HCT116 (cell line): ENCODE data around the gene EEFSEC. TPM values are rescaled to one million over a fixed set of nuclear protein-coding genes. Genes with fewer than 3 reads are reported as not detected.

Source experiments
- ATAC-seq: fragments of 200-7000 bp; cut with Tn5 transposase; 2 replicates; pipeline ENCODE4 v1.9.1; 2020; ENCODE audit warnings: mild to moderate bottlenecking, moderate library complexity
- BruUV-seq: library from RNA; stranded (reverse); fragments of 400-500 nt; replicated peaks from 2 replicates; lab custom pipeline; 2021; lab: Mats Ljungman, UMichigan
- CTCF ChIA-PET: fragments of 300-600 bp; sonication (Branson Sonifier 250); formaldehyde crosslinking; loops from one replicate; lab custom pipeline; 2021; ENCODE audit warnings: antibody characterized with exemption; lab: Charles Lee
- POLR2A ChIA-PET: fragments of 300-600, 350-600 bp; sonication (Branson Sonifier 250); formaldehyde crosslinking; loops from one replicate; lab custom pipeline; 2021; ENCODE audit warnings: antibody characterized with exemption; lab: Charles Lee
- RAD21 ChIA-PET, 2 experiments: fragments of 300-600 bp; sonication (Branson Sonifier 250); formaldehyde crosslinking; loops; one replicate each; lab custom pipeline; 2023; ENCODE audit warnings: low total read pairs in 2 of 2; ENCODE audit not compliant: uncharacterized antibody in 2 of 2, unreplicated experiment in 2 of 2, low non-redundant PET in 1 of 2; lab: Charles Lee
- DNase-seq: peaks from one replicate; pipeline ENCODE4 v3.0.0-alpha.2; 2010; ENCODE audit warnings: low read depth, low spot score
- H2AFZ ChIP-seq: fragments of 200-600 bp; shearing (Covaris generic), sonication (generic); 2 replicates; pipeline ENCODE4 v1.6.1; 2017; ENCODE audit warnings: low read depth, mixed run types, mixed read lengths, antibody characterized with exemption, low read length; ENCODE audit not compliant: poor library complexity, severe bottlenecking
- H3K27ac ChIP-seq: 2 replicates; pipeline ENCODE4 v1.5.1; 2012; ENCODE audit warnings: low read depth, low read length
- H3K27me3 ChIP-seq: fragments of 200-600 bp; sonication (generic); 2 replicates; pipeline ENCODE4 v1.6.1; 2016; ENCODE audit warnings: mixed run types, low read length, mixed read lengths; ENCODE audit not compliant: insufficient read depth
- H3K36me3 ChIP-seq, 2 experiments: fragments of 200-500 bp in 1 of 2; fragments of 200-600 bp in 1 of 2; sonication (Bioruptor generic) in 1 of 2; sonication (generic) in 1 of 2; 2 replicates each; pipeline versions ENCODE4 v1.5.1 to v1.6.1; 2014 to 2016; ENCODE audit warnings: low read length in 2 of 2, inconsistent platforms in 1 of 2, mixed read lengths in 1 of 2, mixed run types in 1 of 2; ENCODE audit not compliant: insufficient read depth in 2 of 2, control insufficient read depth in 1 of 2
- H3K4me1 ChIP-seq, 2 experiments: fragments of 200-600 bp in 1 of 2; sonication (generic) in 1 of 2; 2 replicates each; pipeline versions ENCODE4 v1.5.1 to v1.6.1; 2012 to 2017; ENCODE audit warnings: low read length in 2 of 2, inconsistent platforms in 1 of 2, mild to moderate bottlenecking in 1 of 2, mixed read lengths in 1 of 2, mixed run types in 1 of 2, moderate library complexity in 1 of 2; ENCODE audit not compliant: insufficient read depth in 2 of 2, control insufficient read depth in 1 of 2
- H3K4me2 ChIP-seq: fragments of 200-600 bp; sonication (generic); 2 replicates; pipeline ENCODE4 v1.6.1; 2017; ENCODE audit warnings: mixed run types, low read length, mixed read lengths
- H3K4me3 ChIP-seq, 2 experiments: fragments of 200-600 bp in 1 of 2; sonication (generic) in 1 of 2; replicated peaks in 1 of 2; 2 replicates each; pipeline ENCODE4 v1.5.1; 2011 to 2016; ENCODE audit warnings: low read length in 2 of 2, control low read depth in 1 of 2, low read depth in 1 of 2, mild to moderate bottlenecking in 1 of 2, mixed read lengths in 1 of 2, mixed run types in 1 of 2
- H3K79me2 ChIP-seq: fragments of 200-600 bp; sonication (generic); 2 replicates; pipeline ENCODE4 v1.6.1; 2017; ENCODE audit warnings: mild to moderate bottlenecking, mixed run types, low read length, moderate library complexity, mixed read lengths; ENCODE audit not compliant: insufficient read depth
- H3K9ac ChIP-seq: fragments of 200-600 bp; sonication (generic); 2 replicates; pipeline ENCODE4 v1.6.1; 2016; ENCODE audit warnings: low read length, mixed read lengths
- H3K9me2 ChIP-seq: fragments of 200-600 bp; sonication (generic), shearing (Covaris generic); 2 replicates; pipeline ENCODE4 v1.6.1; 2017; ENCODE audit warnings: mixed run types, mild to moderate bottlenecking, moderate library complexity; ENCODE audit not compliant: insufficient read depth
- H3K9me3 ChIP-seq, 2 experiments: fragments of 200-500 bp in 1 of 2; fragments of 200-600 bp in 1 of 2; sonication (Bioruptor generic) in 1 of 2; sonication (generic) in 1 of 2; 2 replicates each; pipeline ENCODE4 v1.6.1; 2014 to 2017; ENCODE audit warnings: low read length in 2 of 2, mixed read lengths in 2 of 2, inconsistent platforms in 1 of 2, low read depth in 1 of 2, mild to moderate bottlenecking in 1 of 2, mixed run types in 1 of 2, moderate library complexity in 1 of 2; ENCODE audit not compliant: control insufficient read depth in 1 of 2, insufficient read depth in 1 of 2
- H4K20me1 ChIP-seq: fragments of 200-600 bp; sonication (generic), shearing (Covaris generic); 2 replicates; pipeline ENCODE4 v1.6.1; 2017; ENCODE audit warnings: mixed run types, mild to moderate bottlenecking, moderate library complexity; ENCODE audit not compliant: insufficient read depth
- CBX3 ChIP-seq: IDR thresholded peaks from 2 replicates; pipeline ENCODE4 v1.6.1; 2012; ENCODE audit warnings: low read depth
- EGR1 ChIP-seq: IDR thresholded peaks from 2 replicates; pipeline ENCODE4 v1.6.1; 2012; ENCODE audit warnings: low read depth
- EZH2 ChIP-seq: fragments of 200-600 bp; sonication (generic); IDR thresholded peaks from 2 replicates; pipeline ENCODE4 v1.6.1; 2017; ENCODE audit warnings: antibody characterized with exemption, mixed run types
- EZH2phosphoT487 ChIP-seq: fragments of 200-600 bp; IDR thresholded peaks from 2 replicates; pipeline ENCODE4 v1.6.1; 2018; ENCODE audit warnings: antibody characterized with exemption, borderline replicate concordance
- FOSL1 ChIP-seq: IDR thresholded peaks from 2 replicates; pipeline ENCODE4 v1.6.1; 2012; ENCODE audit warnings: low read depth
- JUND ChIP-seq: IDR thresholded peaks from 2 replicates; pipeline ENCODE4 v1.6.1; 2012
- MAX ChIP-seq: IDR thresholded peaks from 2 replicates; pipeline ENCODE4 v1.6.1; 2012
- POLR2AphosphoS5 ChIP-seq: IDR thresholded peaks from 2 replicates; pipeline ENCODE4 v1.6.1; 2011; ENCODE audit warnings: mild to moderate bottlenecking, low read depth, low read length, moderate library complexity
- RAD21 ChIP-seq: IDR thresholded peaks from 2 replicates; pipeline ENCODE4 v1.6.1; 2012; ENCODE audit warnings: low read depth, mild to moderate bottlenecking
- SIN3A ChIP-seq: IDR thresholded peaks from 2 replicates; pipeline ENCODE4 v1.6.1; 2012; ENCODE audit warnings: low read depth
- SP1 ChIP-seq: IDR thresholded peaks from 2 replicates; pipeline ENCODE4 v1.6.1; 2012; ENCODE audit warnings: low read depth
- TCF7L2 ChIP-seq: IDR thresholded peaks from 2 replicates; pipeline ENCODE4 v1.7.0; 2011; ENCODE audit warnings: borderline replicate concordance, inconsistent platforms; ENCODE audit not compliant: insufficient read depth, insufficient read length; ENCODE audit errors: extremely low read depth
- ZNF274 ChIP-seq: fragments of 200-500 bp; sonication (Bioruptor generic); IDR thresholded peaks from 2 replicates; pipeline ENCODE4 v1.6.1; 2014; ENCODE audit warnings: mild to moderate bottlenecking, low read depth, low read length, inconsistent platforms
- intact Hi-C: fragments of 100-400 bp; cut with micrococcal nuclease; formaldehyde crosslinking; loops from 2 replicates; pipeline ENCODE4 v1.10.0; 2022
- total RNA-seq: library from RNA; stranded (reverse); gene quantifications from one replicate; pipeline ENCODE4 v1.2.1, GENCODE V29; 2021; ENCODE audit not compliant: unreplicated experiment
- TF ChIP-seq, protein P1 (sequence below), 3 experiments: fragments of 200-600 bp in 1 of 3; sonication (generic) in 1 of 3; IDR thresholded peaks in 2 of 3; conservative IDR thresholded peaks in 1 of 3; 2 replicates each; pipeline ENCODE4 v1.5.1; 2012 to 2017; ENCODE audit warnings: low read depth in 2 of 3, low read length in 2 of 3, antibody characterized with exemption in 1 of 3, borderline replicate concordance in 1 of 3, control low read depth in 1 of 3, mild to moderate bottlenecking in 1 of 3, mixed read lengths in 1 of 3, mixed run types in 1 of 3, moderate library complexity in 1 of 3; ENCODE audit not compliant: insufficient read depth in 1 of 3
- TF ChIP-seq, protein P2 (sequence below): IDR thresholded peaks from 2 replicates; pipeline ENCODE4 v1.6.1; 2011; ENCODE audit warnings: mild to moderate bottlenecking, low read length, moderate library complexity; ENCODE audit not compliant: insufficient replicate concordance; ENCODE audit errors: extremely low read depth
- TF ChIP-seq, protein P3 (sequence below): IDR thresholded peaks from 2 replicates; pipeline ENCODE4 v1.6.1; 2012
- TF ChIP-seq, protein P4 (sequence below): IDR thresholded peaks from 2 replicates; pipeline ENCODE4 v1.6.1; 2012; ENCODE audit warnings: low read depth

The EEFSEC gene
- total RNA-seq, 1 experiment from 2014 or later, result 16.1 TPM

GRCh38 chr3:128379367-128380160, 226.3 kb downstream of the EEFSEC start:
- no peak overlapping the region for H3K4me2 ChIP-seq
- H3K27me3 ChIP-seq, result no peaks in the 10 kb centered on the region
- H3K4me3 ChIP-seq, result no peak overlapping the region
- ChIA-PET RAD21 (no interaction called here), CTCF (no interaction called here), POLR2A (interaction anchor here (0.6 kb wide), 1 partner anchor 198 kb away, joined by 3 read pairs; no protein-coding TSS in a partner anchor)
- H3K79me2 ChIP-seq, result no peaks in the 10 kb centered on the region
- H2AFZ ChIP-seq, result no peak overlapping the region
- H3K9me2 ChIP-seq, result no peaks in the 10 kb centered on the region
- no peaks in the 10 kb centered on the region for H4K20me1 ChIP-seq
- no peak overlapping the region for H3K27ac ChIP-seq
- no peaks in the 10 kb centered on the region for H3K36me3 ChIP-seq
- H3K9me3 ChIP-seq, result no peaks in the 10 kb centered on the region
- no peak for TF ChIP-seq EZH2phosphoT487
- TF ChIP-seq, protein P1, sequence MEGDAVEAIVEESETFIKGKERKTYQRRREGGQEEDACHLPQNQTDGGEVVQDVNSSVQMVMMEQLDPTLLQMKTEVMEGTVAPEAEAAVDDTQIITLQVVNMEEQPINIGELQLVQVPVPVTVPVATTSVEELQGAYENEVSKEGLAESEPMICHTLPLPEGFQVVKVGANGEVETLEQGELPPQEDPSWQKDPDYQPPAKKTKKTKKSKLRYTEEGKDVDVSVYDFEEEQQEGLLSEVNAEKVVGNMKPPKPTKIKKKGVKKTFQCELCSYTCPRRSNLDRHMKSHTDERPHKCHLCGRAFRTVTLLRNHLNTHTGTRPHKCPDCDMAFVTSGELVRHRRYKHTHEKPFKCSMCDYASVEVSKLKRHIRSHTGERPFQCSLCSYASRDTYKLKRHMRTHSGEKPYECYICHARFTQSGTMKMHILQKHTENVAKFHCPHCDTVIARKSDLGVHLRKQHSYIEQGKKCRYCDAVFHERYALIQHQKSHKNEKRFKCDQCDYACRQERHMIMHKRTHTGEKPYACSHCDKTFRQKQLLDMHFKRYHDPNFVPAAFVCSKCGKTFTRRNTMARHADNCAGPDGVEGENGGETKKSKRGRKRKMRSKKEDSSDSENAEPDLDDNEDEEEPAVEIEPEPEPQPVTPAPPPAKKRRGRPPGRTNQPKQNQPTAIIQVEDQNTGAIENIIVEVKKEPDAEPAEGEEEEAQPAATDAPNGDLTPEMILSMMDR (IDR thresholded peaks at IDR 0.05 in 2 of 3, conservative IDR thresholded peaks at IDR 0.05 in 1 of 3; ENCODE audit: borderline replicate concordance in 1 of 3, insufficient read depth in 1 of 3, low read depth in 2 of 3, low read length in 2 of 3), result no peak
- TF ChIP-seq SIN3A, result no peak
- TF ChIP-seq ZNF274, result no peak
- TF ChIP-seq CBX3, result no peak
- no peak for TF ChIP-seq POLR2AphosphoS5
- no peak for TF ChIP-seq RAD21
- TF ChIP-seq, protein P2, sequence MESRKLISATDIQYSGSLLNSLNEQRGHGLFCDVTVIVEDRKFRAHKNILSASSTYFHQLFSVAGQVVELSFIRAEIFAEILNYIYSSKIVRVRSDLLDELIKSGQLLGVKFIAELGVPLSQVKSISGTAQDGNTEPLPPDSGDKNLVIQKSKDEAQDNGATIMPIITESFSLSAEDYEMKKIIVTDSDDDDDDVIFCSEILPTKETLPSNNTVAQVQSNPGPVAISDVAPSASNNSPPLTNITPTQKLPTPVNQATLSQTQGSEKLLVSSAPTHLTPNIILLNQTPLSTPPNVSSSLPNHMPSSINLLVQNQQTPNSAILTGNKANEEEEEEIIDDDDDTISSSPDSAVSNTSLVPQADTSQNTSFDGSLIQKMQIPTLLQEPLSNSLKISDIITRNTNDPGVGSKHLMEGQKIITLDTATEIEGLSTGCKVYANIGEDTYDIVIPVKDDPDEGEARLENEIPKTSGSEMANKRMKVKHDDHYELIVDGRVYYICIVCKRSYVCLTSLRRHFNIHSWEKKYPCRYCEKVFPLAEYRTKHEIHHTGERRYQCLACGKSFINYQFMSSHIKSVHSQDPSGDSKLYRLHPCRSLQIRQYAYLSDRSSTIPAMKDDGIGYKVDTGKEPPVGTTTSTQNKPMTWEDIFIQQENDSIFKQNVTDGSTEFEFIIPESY, result no peak
- TF ChIP-seq, protein P3, sequence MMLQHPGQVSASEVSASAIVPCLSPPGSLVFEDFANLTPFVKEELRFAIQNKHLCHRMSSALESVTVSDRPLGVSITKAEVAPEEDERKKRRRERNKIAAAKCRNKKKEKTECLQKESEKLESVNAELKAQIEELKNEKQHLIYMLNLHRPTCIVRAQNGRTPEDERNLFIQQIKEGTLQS, result no peak
- TF ChIP-seq SP1, result no peak
- TF ChIP-seq FOSL1, result no peak
- no peak for TF ChIP-seq EZH2
- no peak for TF ChIP-seq EGR1
- no peak for TF ChIP-seq JUND
- TF ChIP-seq, protein P4, sequence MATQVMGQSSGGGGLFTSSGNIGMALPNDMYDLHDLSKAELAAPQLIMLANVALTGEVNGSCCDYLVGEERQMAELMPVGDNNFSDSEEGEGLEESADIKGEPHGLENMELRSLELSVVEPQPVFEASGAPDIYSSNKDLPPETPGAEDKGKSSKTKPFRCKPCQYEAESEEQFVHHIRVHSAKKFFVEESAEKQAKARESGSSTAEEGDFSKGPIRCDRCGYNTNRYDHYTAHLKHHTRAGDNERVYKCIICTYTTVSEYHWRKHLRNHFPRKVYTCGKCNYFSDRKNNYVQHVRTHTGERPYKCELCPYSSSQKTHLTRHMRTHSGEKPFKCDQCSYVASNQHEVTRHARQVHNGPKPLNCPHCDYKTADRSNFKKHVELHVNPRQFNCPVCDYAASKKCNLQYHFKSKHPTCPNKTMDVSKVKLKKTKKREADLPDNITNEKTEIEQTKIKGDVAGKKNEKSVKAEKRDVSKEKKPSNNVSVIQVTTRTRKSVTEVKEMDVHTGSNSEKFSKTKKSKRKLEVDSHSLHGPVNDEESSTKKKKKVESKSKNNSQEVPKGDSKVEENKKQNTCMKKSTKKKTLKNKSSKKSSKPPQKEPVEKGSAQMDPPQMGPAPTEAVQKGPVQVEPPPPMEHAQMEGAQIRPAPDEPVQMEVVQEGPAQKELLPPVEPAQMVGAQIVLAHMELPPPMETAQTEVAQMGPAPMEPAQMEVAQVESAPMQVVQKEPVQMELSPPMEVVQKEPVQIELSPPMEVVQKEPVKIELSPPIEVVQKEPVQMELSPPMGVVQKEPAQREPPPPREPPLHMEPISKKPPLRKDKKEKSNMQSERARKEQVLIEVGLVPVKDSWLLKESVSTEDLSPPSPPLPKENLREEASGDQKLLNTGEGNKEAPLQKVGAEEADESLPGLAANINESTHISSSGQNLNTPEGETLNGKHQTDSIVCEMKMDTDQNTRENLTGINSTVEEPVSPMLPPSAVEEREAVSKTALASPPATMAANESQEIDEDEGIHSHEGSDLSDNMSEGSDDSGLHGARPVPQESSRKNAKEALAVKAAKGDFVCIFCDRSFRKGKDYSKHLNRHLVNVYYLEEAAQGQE, result no peak
- TF ChIP-seq TCF7L2, result no peak
- no peak for TF ChIP-seq MAX
- ATAC-seq (no peak), DNase-seq (no peak)
- H3K4me1 ChIP-seq, result peaks cover 23% of the 10 kb centered on the region in 2 experiments
- H3K9ac ChIP-seq, result no peak overlapping the region
- no TSS peak for BruUV-seq
- intact Hi-C loops, result no loop called here
